HG03520 (cell line): ENCODE results near the gene HMGCS2.

Experiments used
- ATAC-seq: cut with Tn5 transposase; IDR thresholded peaks from one replicate; pipeline ENCODE4 v1.9.1; 2021; ENCODE audit warnings: mild to moderate bottlenecking, moderate library complexity; ENCODE audit not compliant: unreplicated experiment

The HMGCS2 gene

DNA sequence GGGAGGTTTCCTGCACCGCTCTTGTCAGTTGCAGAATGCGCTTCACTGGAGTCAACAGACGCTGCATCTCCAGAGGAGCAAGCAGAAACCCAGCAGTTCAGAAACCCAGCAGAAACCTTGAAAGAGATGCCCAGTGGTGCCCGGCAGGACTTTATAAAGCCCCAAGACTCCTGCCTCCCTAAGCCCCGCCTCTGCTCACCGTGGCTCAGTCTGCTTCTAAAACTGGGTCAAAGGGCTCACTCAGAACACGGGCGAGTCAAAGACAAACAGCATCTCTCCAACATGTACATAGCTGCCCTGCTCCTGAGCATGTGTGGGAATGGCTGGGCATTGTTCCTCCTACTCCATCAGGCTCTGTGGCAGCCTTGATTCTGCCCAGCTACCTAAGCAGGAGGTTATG, at the start of gene HMGCS2:
Gene HMGCS2, minus strand, starts transcription at position 128 of the 400 bp plus-strand sequence. Its CDS starts 61 bp downstream, at position 67.
- no peak for ATAC-seq

GRCh38 chr1:119818181-119818580, 49.5 kb upstream of the HMGCS2 start:
- ATAC-seq: no peak

- ATAC-seq: no peak
Measured at GRCh38 chr1:119816407-119816806, 47.7 kb upstream of the HMGCS2 start.

- ATAC-seq: no peak
Measured at GRCh38 chr1:119815928-119816327, 47.2 kb upstream of the HMGCS2 start.

DNA sequence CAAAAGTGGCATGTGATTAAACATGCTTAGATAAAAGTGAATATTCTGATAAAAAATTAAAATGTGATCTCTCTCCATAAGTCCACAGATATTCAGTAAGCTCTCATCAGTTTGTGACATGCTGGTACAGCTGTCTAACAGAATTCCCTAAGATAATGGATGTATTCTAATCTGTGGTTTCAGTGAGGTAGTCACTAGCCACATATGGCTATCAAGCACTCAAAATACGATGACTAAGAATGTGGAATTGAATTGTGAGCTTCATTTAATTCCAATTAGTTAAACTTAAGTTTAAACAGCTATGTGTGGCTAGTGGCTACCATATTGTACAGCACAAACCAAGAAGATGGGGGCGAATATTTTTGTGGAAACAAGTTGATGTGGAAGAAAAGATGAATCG, 46.7 kb upstream of the HMGCS2 start:
- no peak for ATAC-seq

DNA sequence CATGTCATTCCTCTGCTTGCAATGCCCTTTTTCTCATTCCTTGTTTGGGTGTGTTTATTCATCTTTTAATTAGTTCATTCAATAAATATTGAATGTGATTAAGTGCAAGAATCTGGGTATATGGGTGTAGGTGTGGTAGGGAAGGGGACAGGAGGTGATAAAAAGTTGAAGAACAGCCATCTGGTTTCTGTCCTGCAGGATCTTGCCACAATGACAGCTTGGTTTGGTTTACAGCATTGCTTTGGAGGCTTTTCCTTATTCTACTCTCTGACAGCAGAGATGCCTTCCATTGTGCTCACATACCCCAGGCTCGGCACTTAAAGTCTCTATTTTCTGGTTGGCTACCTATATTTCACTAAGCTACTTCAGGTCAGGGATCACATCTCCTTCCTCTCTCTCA, 45.6 kb upstream of the HMGCS2 start:
- no peak for ATAC-seq

DNA sequence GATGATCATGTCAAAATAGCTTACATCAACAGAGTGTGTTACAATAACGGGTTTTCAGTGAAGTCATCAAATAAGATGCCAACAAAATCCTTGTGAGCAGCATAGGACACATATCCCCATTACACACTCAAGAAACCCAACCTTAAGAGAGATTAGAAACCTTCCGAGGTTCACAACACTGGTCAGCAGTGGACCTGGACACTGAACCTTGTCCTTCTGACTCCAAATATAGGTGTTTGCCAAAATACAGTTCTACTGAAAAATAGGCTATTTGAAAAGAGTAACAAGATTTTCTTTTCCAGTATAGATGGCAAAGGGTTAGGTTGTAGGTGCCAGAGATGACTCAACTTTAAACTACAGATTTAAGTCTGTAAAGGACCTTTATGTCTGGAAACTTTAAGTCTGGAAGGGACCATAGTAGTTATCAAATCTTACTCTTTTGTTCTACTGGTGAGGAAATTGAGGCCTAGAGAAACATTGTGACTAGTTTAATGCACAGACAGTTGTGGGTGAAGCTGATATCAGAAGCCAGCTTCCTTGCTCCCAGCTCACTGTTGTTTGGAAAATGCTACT, 43.4 kb upstream of the HMGCS2 start:
- no peak for ATAC-seq

GRCh38 chr1:119811387-119811786, 42.7 kb upstream of the HMGCS2 start, which contains the start of gene REG4:
REG4 (minus strand) TSS chr1:119811460; CDS start chr1:119808769, 2,691 bp downstream.
- no peak for ATAC-seq

DNA sequence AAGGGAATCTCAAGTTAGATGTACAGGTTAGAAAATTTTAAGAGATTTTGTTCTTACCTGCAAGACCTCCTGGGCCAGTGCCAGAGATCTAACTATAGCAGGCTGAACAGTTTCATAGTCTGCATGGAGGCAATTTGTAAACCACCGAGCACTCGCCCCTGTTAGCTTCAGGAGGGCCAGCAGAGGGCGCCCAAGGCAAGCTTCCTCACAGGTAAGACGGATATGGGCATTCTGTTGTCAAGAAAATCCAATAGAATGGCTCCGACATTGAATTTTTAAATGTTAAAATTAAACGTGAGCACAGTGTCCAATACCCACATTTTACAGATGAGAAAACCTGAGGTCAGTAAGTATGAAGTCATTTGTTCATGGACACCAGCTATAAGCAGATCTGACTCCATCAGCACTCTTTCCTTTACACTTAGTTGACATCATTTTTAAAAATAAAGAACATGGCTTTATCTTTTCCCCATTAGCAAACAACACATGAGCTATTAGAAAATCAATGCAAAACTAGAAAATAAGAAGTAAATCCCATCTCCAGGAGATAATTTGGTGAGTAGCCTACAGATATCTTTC, 40.4 kb upstream of the HMGCS2 start:
- no peak for ATAC-seq

GRCh38 chr1:119808491-119808890, 39.8 kb upstream of the HMGCS2 start:
- no peak for ATAC-seq

DNA sequence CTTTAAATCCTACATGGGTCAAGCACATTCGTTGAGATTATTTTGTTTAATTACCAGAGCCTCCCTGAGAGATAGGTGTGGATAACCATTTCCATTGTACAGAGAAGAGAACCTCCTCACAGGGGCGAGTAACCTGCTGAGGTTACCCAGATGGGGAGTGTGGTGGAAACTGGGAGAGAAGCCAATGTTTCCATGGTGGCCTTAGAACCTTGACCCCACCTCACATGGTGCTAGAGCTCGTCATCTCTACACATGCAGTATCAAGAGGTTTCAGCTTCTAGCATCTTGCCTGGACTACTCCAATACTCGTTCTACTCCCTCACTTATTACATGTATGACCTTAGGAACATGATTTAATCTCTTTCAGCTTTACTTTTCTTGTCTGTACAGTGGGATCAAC, 37.8 kb upstream of the HMGCS2 start:
- ATAC-seq: no peak

DNA sequence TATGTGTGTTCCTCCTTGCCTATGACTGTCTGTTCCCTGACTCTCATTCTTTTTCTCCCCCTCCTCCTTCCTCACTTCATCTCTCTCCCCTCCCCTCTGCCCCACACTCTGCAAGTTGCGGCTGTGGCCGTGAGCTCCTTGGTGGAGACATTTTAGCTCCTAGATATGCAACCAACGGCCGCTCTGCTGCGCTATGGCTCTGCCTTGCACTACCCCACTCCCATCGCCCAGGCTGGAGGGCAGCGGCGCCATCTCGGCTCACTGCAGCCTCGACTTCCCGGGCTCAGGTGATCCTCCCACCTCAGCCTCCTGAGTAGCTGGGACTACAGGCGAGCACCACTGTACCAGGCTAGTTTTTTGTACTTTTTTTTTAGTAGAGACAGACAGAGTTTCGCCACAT, 37.0 kb upstream of the HMGCS2 start:
- ATAC-seq: no peak

DNA sequence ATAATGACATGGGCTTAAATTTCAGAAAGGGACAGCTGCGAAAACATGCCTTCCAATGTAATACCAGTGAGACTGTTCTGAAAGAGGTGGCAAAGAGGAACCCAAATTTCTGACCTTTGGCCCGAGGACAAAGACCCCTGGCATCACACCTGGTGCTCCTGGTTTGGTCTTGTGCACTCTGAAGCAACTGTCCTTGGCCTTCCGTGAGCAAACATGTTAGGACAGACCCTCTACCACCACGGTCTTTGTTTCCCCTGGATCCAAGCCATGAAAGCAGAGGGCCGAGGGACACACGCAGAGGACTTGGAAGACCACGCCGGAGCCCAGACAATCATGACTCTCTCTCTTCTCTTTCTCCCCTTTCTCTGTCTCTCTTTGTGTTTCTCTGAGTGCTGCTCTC, 36.5 kb upstream of the HMGCS2 start:
- ATAC-seq: no peak

DNA sequence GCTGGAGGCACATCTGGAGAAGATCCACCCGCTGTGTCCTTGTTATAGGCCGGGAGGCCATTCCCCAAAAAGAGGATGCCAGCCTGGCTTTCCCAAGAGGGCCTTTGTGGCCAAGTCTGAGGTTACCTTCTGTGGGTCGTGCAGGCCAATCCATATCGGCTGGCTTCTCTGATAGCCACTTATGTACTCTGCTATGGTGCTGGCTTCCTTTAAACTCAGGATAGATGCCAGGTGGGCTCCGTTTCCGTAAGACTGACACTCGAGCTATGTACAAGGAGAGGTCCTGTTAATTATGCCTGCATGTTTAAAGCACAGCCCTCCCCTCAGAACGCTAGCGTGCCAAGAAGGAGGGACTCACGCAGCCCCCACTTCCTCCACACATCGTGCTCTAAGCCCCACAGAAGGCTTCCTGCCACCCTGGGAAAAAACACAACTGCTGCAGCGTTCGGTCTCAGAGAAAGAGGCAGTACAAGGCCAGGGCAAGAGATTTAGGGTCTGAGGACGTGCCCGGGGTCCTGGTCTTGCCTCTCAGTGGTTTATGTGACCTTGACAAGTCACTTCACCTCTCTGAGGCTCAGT, 31.0 kb upstream of the HMGCS2 start:
- no peak for ATAC-seq

DNA sequence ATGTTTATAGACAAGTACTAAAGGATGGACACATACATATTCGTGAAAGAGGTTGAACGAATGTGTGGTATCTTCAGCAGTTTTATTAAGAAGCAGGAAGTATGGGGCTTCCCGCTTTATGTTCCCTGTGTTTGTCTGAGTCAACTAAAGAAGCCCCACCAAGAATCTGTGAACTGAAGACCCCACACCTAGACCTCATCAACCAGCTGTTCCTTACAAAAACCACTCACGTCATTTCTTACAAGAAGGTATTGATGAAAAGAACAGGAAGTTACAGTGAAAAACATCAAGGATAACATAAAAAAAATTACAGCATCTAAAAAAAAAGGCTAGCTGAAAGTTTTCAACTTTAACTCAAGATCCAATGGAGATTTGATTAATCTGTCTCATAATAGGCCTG, 30.3 kb upstream of the HMGCS2 start:
- ATAC-seq: no peak

DNA sequence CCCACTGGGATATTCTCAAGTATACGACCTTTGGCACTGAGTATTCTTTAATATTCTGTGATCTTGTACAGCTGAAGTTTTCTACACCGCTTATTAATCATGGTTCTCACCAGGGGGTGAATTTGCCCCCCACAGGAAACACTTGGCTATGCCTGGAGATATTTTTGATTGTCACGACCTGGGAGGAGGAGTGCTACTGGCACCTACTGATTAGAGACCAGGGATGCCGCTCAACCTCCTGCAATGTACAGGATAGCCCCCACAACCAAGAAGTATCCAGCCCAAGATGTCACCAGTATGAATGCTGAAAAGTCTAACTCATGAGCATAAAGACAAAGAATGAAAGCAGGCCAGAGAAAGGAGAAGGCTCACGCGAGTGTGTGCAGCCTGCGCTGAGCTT, 28.9 kb upstream of the HMGCS2 start:
- no peak for ATAC-seq

GRCh38 chr1:119797162-119797561, 28.5 kb upstream of the HMGCS2 start:
- no peak for ATAC-seq

DNA sequence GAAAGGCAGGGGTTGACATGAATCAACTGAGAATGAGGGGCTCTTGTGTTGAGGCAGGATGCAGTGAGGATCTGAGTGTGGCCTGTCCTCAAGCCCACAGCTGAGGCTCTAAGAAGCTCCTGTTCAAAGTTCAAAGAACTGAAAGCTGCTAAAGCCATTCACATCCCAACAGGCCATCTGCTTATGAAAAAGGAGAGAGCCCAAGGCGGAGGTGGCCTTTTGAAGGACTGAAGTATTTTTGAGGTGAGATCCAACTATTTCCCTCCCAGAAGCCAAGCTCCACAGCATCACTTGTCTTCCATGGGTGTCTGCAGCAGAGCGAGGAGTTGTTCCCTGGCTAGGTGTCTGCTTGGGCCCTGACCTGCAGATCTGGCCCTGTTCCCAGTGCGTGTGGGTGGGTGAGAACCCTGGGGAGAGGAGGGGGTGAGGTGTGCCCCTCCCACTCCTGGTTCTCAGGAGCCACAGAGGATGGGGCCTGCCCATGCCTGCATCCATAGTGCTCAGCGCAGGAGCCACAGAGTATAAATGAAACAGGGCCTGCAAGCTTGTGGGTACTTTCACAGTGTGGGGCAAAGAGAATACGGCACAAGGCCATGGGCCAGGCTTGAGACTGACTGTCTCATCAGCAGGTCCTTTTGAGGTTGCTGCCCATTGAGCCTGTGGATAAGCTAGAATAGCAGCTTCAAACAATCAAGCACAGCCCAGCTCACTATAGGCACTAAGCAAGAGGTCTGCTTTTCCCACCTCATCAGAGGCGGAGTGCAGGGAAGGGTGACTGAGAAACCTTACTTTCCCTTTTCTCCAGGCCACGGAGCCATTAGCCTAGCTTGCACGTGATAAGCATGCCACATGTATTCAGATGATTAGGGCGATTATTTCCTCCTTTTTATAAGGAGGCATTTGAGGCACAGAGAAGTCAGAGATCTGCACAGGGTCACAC, 26.8 kb upstream of the HMGCS2 start:
- ATAC-seq: no peak

GRCh38 chr1:119794876-119795240, 26.2 kb upstream of the HMGCS2 start:
- no peak for ATAC-seq

DNA sequence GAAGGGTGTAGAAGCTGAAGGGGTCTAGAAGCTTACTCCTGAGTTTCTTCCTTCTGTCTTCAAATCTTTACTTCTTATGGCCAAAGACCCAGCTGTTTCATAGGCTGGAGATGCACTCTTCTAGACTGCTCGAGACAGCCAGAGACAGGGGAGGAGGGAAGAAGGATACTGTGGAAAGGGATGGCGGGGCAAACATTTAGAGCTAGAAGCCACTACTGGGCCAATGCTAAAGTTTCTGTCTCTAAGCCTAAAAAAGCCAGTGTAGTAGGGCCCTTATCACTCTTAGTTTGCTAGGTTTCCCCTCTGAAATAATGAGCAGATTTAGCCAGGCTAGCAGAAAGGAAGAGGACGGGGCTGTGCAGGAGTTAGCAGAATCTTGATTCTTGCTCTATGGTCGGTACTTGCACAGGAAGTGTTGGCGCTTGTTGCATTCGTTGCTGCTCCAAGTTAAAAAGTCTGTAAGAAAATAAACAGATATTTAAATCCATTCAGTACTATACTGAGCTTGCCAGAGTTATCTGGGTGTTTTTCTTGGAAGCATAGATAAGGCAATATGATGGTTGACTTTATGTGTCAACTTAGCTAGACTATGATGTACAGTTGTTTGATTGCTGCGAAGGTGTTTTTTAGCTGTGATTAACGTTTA, 25.6 kb upstream of the HMGCS2 start:
- no peak for ATAC-seq

GRCh38 chr1:119791377-119791776, 22.7 kb upstream of the HMGCS2 start:
- no peak for ATAC-seq
